ENCODE results near the gene CNST. TPM values are rescaled to one million over a fixed set of nuclear protein-coding genes. Genes with fewer than 3 reads are reported as not detected.
A peak's percentile ranks its signal among the peaks of the same experiment; 100 is the strongest.
"Not testable (repeated sequence)": the region's sequence is repeated elsewhere in the genome, so short reads cannot be mapped to it uniquely, and the experiment has no call there.

The CNST gene
- total RNA-seq, 1 experiment from 2014 or later = 14.7 TPM

- peak; percentile 14 for DNase-seq (ENCODE audit: low read depth)
Measured at GRCh38 chr1:246622035-246622652, 55.9 kb downstream of the CNST start.

- no peak for DNase-seq (ENCODE audit: low read depth)
Measured at GRCh38 chr1:246624091-246624490, 57.8 kb downstream of the CNST start.

- no peak for DNase-seq (ENCODE audit: low read depth)
Measured at GRCh38 chr1:246629030-246629429, 62.8 kb downstream of the CNST start.

GRCh38 chr1:246629976-246630375 is 63.7 kb downstream of the CNST start:
- no peak for DNase-seq (ENCODE audit: low read depth)

GRCh38 chr1:246631426-246631825 is 65.2 kb downstream of the CNST start:
- DNase-seq (ENCODE audit: low read depth) = peak; percentile 72

GRCh38 chr1:246632281-246633168 is 66.3 kb downstream of the CNST start:
- DNase-seq (ENCODE audit: low read depth) = peak; percentile 99

GRCh38 chr1:246634659-246635058 is 68.4 kb downstream of the CNST start:
- not testable (repeated sequence) for DNase-seq (ENCODE audit: low read depth)

GRCh38 chr1:246638941-246639655 is 72.8 kb downstream of the CNST start:
- DNase-seq (ENCODE audit: low read depth) = no peak

GRCh38 chr1:246639732-246640131 is 73.5 kb downstream of the CNST start:
- no peak for DNase-seq (ENCODE audit: low read depth)

GRCh38 chr1:246640747-246641146 is 74.5 kb downstream of the CNST start:
- no peak for DNase-seq (ENCODE audit: low read depth)

- DNase-seq (ENCODE audit: low read depth) = no peak
Measured at GRCh38 chr1:246641394-246641793, 75.1 kb downstream of the CNST start.

GRCh38 chr1:246642719-246643118 is 76.5 kb downstream of the CNST start:
- DNase-seq (ENCODE audit: low read depth) = no peak

- DNase-seq (ENCODE audit: low read depth) = no peak
Measured at GRCh38 chr1:246647113-246647512, 80.9 kb downstream of the CNST start.

GRCh38 chr1:246647513-246647912 is 81.3 kb downstream of the CNST start:
- no peak for DNase-seq (ENCODE audit: low read depth)

- DNase-seq (ENCODE audit: low read depth) = no peak
Measured at GRCh38 chr1:246651012-246651695, 84.9 kb downstream of the CNST start.

GRCh38 chr1:246658567-246658966 is 92.3 kb downstream of the CNST start:
- no peak for DNase-seq (ENCODE audit: low read depth)

- no peak for DNase-seq (ENCODE audit: low read depth)
Measured at GRCh38 chr1:246659594-246660140, 93.4 kb downstream of the CNST start.

- no peak for DNase-seq (ENCODE audit: low read depth)
Measured at GRCh38 chr1:246661451-246661850, 95.2 kb downstream of the CNST start.

- DNase-seq (ENCODE audit: low read depth) = no peak
Measured at GRCh38 chr1:246667773-246668172, 101.5 kb downstream of the CNST start.

- DNase-seq (ENCODE audit: low read depth) = no peak
Measured at GRCh38 chr1:246669659-246670058, 103.4 kb downstream of the CNST start.

GRCh38 chr1:246674049-246674448 is 107.8 kb downstream of the CNST start:
- no peak for DNase-seq (ENCODE audit: low read depth)

GRCh38 chr1:246677842-246678241 is 111.6 kb downstream of the CNST start:
- DNase-seq (ENCODE audit: low read depth) = no peak
